Urinary bladder (tissue), 4 donors: ENCODE measurements around the gene CTNNBIP1. TPM values are rescaled to one million over a fixed set of nuclear protein-coding genes. Genes with fewer than 3 reads are reported as not detected.
"Not testable (repeated sequence)": the region's sequence is repeated elsewhere in the genome, so short reads cannot be mapped to it uniquely, and the experiment has no call there.

Source experiments
- DNase-seq: peaks from one replicate; pipeline ENCODE4 v3.0.0-alpha.2; 2015; ENCODE audit errors: extremely low spot score
- H3K27ac ChIP-seq: one replicate; pipeline ENCODE4 v1.5.1; 2013; ENCODE audit warnings: low read depth, mild to moderate bottlenecking, moderate library complexity
- H3K36me3 ChIP-seq: one replicate; pipeline ENCODE4 v1.6.1; 2013; ENCODE audit warnings: mild to moderate bottlenecking, moderate library complexity; ENCODE audit not compliant: insufficient read depth
- H3K4me1 ChIP-seq: one replicate; pipeline ENCODE4 v1.6.1; 2013; ENCODE audit warnings: mild to moderate bottlenecking, moderate library complexity; ENCODE audit not compliant: insufficient read depth
- H3K4me3 ChIP-seq: one replicate; pipeline ENCODE4 v1.5.1; 2013; ENCODE audit warnings: low read depth, low read length
- WGBS: extraction: QIAGEN DNeasy Blood & Tissue Kit; methylation state at CpG from one replicate; pipeline ENCODE4 v1.1.7; 2013; 5-methylcytosine and 5-hydroxymethylcytosine counted together
- polyA plus RNA-seq: library from polyadenylated mRNA; stranded (reverse); fragments of 200-250 nt; gene quantifications from one replicate; pipeline ENCODE4 v1.2.3, GENCODE V29; 2013
- total RNA-seq: library from RNA; depleted of rRNA; stranded (reverse); fragments of >200 nt; gene quantifications from one replicate; pipeline ENCODE4 v1.2.3, GENCODE V29; 2014
- donor health status: healthy with polysubstance abuse.
- donor health status: healthy.

CTNNBIP1 gene
- total and polyA plus RNA-seq, 2 donors = 18.2 to 18.5 TPM

- WGBS = under 1% methylated on average over 71 of the region's 71 CpGs
- DNase-seq = no peak
- Histone ChIP-seq H3K4me3 (peak overlapping the region; percentile 95), H3K27ac (peak overlapping the region; percentile 99), H3K36me3 (no peaks in the 10 kb centered on the region), H3K4me1 (no peaks in the 10 kb centered on the region)
Measured at GRCh38 chr1:9822897-9823692, 87.0 kb downstream of the CTNNBIP1 start.

GRCh38 chr1:9822490-9822889 is 87.6 kb downstream of the CTNNBIP1 start:
- no peak for DNase-seq
- Histone ChIP-seq H3K36me3 (no peaks in the 10 kb centered on the region), H3K4me1 (no peaks in the 10 kb centered on the region), H3K4me3 (peak overlapping the region; percentile 95), H3K27ac (no peak overlapping the region)
- WGBS = 6% methylated on average over 8 of the region's 8 CpGs

- Histone ChIP-seq H3K27ac (no peak overlapping the region), H3K36me3 (no peaks in the 10 kb centered on the region), H3K4me3 (no peak overlapping the region), H3K4me1 (no peaks in the 10 kb centered on the region)
- WGBS = 94% methylated on average over 4 of the region's 4 CpGs
- DNase-seq = no peak
Measured at GRCh38 chr1:9821710-9822109, 88.4 kb downstream of the CTNNBIP1 start.

- Histone ChIP-seq H3K4me3 (no peak overlapping the region), H3K4me1 (no peaks in the 10 kb centered on the region), H3K27ac (no peak overlapping the region), H3K36me3 (no peaks in the 10 kb centered on the region)
- DNase-seq = no peak
- WGBS = 83% methylated on average over 3 of the region's 3 CpGs
Measured at GRCh38 chr1:9820521-9820920, 89.5 kb downstream of the CTNNBIP1 start.

- WGBS = 85% methylated on average over 4 of the region's 4 CpGs
- Histone ChIP-seq H3K4me3 (no peak overlapping the region), H3K4me1 (no peaks in the 10 kb centered on the region), H3K36me3 (no peaks in the 10 kb centered on the region), H3K27ac (no peak overlapping the region)
- DNase-seq = no peak
Measured at GRCh38 chr1:9817734-9818133, 92.3 kb downstream of the CTNNBIP1 start.

GRCh38 chr1:9816199-9816598 is 93.9 kb downstream of the CTNNBIP1 start:
- 43% methylated on average over 1 of the region's 1 CpG for WGBS

GRCh38 chr1:9815150-9815549 is 94.9 kb downstream of the CTNNBIP1 start:
- H3K4me1 ChIP-seq = no peaks in the 10 kb centered on the region
- 83% methylated on average over 2 of the region's 2 CpGs for WGBS
- no peak for DNase-seq

More at GRCh38 chr1:9816199-9816598, 93.9 kb downstream of the CTNNBIP1 start:
- no peaks in the 10 kb centered on the region for H3K4me1 ChIP-seq
- no peak for DNase-seq
- no peaks in the 10 kb centered on the region for H3K36me3 ChIP-seq
- H3K4me3 ChIP-seq = no peak overlapping the region
- no peak overlapping the region for H3K27ac ChIP-seq

GRCh38 chr1:9814619-9815018 is 95.5 kb downstream of the CTNNBIP1 start:
- 89% methylated on average over 6 of the region's 6 CpGs for WGBS
- H3K4me1 ChIP-seq = no peaks in the 10 kb centered on the region
- H3K4me3 ChIP-seq = no peak overlapping the region
- H3K27ac ChIP-seq = no peak overlapping the region
- H3K36me3 ChIP-seq = no peaks in the 10 kb centered on the region
- DNase-seq = no peak

More at GRCh38 chr1:9815150-9815549, 94.9 kb downstream of the CTNNBIP1 start:
- Histone ChIP-seq H3K4me3 (no peak overlapping the region), H3K27ac (no peak overlapping the region), H3K36me3 (no peaks in the 10 kb centered on the region)

GRCh38 chr1:9811239-9811966 is 98.7 kb downstream of the CTNNBIP1 start:
- DNase-seq = no peak
- WGBS = 75% methylated on average over 6 of the region's 6 CpGs

GRCh38 chr1:9809100-9809510 is 101.0 kb downstream of the CTNNBIP1 start:
- no peaks in the 10 kb centered on the region for H3K36me3 ChIP-seq
- no peak overlapping the region for H3K4me3 ChIP-seq
- 74% methylated on average over 8 of the region's 8 CpGs for WGBS
- H3K27ac ChIP-seq = no peak overlapping the region
- no peak for DNase-seq
- no peaks in the 10 kb centered on the region for H3K4me1 ChIP-seq

More at GRCh38 chr1:9811239-9811966, 98.7 kb downstream of the CTNNBIP1 start:
- Histone ChIP-seq H3K4me1 (no peaks in the 10 kb centered on the region), H3K27ac (no peak overlapping the region), H3K36me3 (no peaks in the 10 kb centered on the region), H3K4me3 (no peak overlapping the region)

GRCh38 chr1:9808459-9808858 is 101.6 kb downstream of the CTNNBIP1 start:
- no peak for DNase-seq
- H3K36me3 ChIP-seq = no peaks in the 10 kb centered on the region
- H3K27ac ChIP-seq = no peak overlapping the region
- WGBS = 83% methylated on average over 8 of the region's 8 CpGs
- H3K4me3 ChIP-seq = no peak overlapping the region
- H3K4me1 ChIP-seq = no peaks in the 10 kb centered on the region

- Histone ChIP-seq H3K27ac (no peak overlapping the region), H3K36me3 (no peaks in the 10 kb centered on the region), H3K4me3 (no peak overlapping the region), H3K4me1 (no peaks in the 10 kb centered on the region)
- no peak for DNase-seq
- WGBS = 75% methylated on average over 12 of the region's 12 CpGs
Measured at GRCh38 chr1:9807541-9807940, 102.5 kb downstream of the CTNNBIP1 start.

- WGBS = 85% methylated on average over 5 of the region's 5 CpGs
- H3K4me1 ChIP-seq = not testable (repeated sequence)
Measured at GRCh38 chr1:9805972-9806371, 104.1 kb downstream of the CTNNBIP1 start.

GRCh38 chr1:9805006-9805508 is 105.0 kb downstream of the CTNNBIP1 start:
- no peak for DNase-seq
- Histone ChIP-seq H3K4me1 (no peaks in the 10 kb centered on the region), H3K27ac (no peak overlapping the region), H3K36me3 (no peaks in the 10 kb centered on the region), H3K4me3 (no peak overlapping the region)
- 63% methylated on average over 7 of the region's 7 CpGs for WGBS

More at GRCh38 chr1:9805972-9806371, 104.1 kb downstream of the CTNNBIP1 start:
- not testable (repeated sequence) for H3K4me3 ChIP-seq, H3K27ac ChIP-seq, H3K36me3 ChIP-seq, DNase-seq
